Brain microvascular endothelial cell (primary cell): ENCODE results near the gene MAPK4.
"Not testable (repeated sequence)": the region's sequence is repeated elsewhere in the genome, so short reads cannot be mapped to it uniquely, and the experiment has no call there.

ENCODE experiments used
- DNase-seq: peaks from one replicate; pipeline ENCODE4 v3.0.0-alpha.2; 2020
- H3K27ac ChIP-seq: fragments of 250-450 bp; sonication (Bioruptor Pico); 2 replicates; pipeline ENCODE4 v1.5.1; 2020; ENCODE audit warnings: mild to moderate bottlenecking, moderate library complexity
- H3K27me3 ChIP-seq: fragments of 250-450 bp; sonication (Bioruptor Pico); replicated peaks from 2 replicates; pipeline ENCODE4 v1.5.1; 2020; ENCODE audit warnings: mild to moderate bottlenecking
- H3K36me3 ChIP-seq: fragments of 250-450 bp; sonication (Bioruptor Pico); replicated peaks from 2 replicates; pipeline ENCODE4 v1.5.1; 2020; ENCODE audit warnings: mild to moderate bottlenecking
- H3K4me3 ChIP-seq: 2 replicates; pipeline ENCODE4 v1.5.1; 2011; ENCODE audit warnings: low read depth, mild to moderate bottlenecking, control low read depth, low read length, moderate library complexity
- in situ Hi-C: cut with HindIII; loops from 2 replicates; pipeline ENCODE4 v1.10.0; 2017; ENCODE audit warnings: low sequenced_read_pairs, low pct_ligation_motif_present
- TF ChIP-seq, protein P1 (sequence below): IDR thresholded peaks from 2 replicates; pipeline ENCODE4 v1.5.1; 2011; ENCODE audit warnings: low read depth, mild to moderate bottlenecking, moderate library complexity, low read length, control low read depth, inconsistent platforms; ENCODE audit errors: missing control alignments

Gene MAPK4

DNA sequence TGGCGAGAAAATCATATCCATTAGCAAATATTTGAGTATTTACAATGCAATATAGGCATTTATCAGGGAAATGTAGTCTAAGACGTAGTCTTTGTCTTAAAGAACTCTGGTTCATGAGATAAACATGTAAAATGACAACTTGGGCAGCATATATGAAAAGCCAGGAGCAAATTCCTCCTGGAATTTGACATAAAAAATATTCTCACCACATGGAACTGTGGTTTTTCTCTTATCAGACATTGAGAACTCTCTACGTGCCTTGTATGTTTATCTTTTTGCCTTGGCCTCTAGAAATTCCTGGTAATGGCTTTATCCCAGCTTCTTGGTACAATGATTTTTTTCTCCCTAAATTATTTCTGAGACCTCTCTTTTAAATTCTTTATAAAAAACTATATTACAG is 2.8 kb downstream of the MAPK4 start:
- in situ Hi-C loops = no loop called here
- Histone ChIP-seq H3K4me3 (no peak overlapping the region), H3K27ac (no peak overlapping the region), H3K27me3 (peaks cover 39% of the 10 kb centered on the region), H3K36me3 (no peaks in the 10 kb centered on the region)
- TF ChIP-seq, protein P1, sequence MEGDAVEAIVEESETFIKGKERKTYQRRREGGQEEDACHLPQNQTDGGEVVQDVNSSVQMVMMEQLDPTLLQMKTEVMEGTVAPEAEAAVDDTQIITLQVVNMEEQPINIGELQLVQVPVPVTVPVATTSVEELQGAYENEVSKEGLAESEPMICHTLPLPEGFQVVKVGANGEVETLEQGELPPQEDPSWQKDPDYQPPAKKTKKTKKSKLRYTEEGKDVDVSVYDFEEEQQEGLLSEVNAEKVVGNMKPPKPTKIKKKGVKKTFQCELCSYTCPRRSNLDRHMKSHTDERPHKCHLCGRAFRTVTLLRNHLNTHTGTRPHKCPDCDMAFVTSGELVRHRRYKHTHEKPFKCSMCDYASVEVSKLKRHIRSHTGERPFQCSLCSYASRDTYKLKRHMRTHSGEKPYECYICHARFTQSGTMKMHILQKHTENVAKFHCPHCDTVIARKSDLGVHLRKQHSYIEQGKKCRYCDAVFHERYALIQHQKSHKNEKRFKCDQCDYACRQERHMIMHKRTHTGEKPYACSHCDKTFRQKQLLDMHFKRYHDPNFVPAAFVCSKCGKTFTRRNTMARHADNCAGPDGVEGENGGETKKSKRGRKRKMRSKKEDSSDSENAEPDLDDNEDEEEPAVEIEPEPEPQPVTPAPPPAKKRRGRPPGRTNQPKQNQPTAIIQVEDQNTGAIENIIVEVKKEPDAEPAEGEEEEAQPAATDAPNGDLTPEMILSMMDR = no peak
- DNase-seq = no peak

DNA sequence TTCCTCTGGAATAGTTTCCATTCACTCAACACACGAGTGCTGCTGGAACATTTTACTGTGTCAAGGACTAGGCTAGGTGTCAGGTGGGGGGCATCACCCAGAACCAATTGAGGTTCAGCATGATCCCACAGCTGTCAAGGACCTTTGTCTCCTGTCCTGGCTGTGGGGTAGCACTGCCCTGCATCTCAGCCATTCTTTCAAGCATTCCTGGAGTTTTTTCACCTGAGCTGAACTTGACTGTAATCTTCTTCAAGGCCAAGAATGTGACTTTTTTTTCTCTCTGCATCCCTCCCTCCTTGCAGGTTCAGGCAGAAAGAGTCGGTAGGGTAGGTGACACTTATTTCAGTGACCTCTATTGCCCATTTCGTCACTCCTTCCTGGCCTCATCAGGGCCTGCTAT is 3.5 kb downstream of the MAPK4 start:
- H3K4me3 ChIP-seq = no peak overlapping the region
- TF ChIP-seq, protein P1 = no peak
- no peak overlapping the region for H3K27ac ChIP-seq
- no peaks in the 10 kb centered on the region for H3K36me3 ChIP-seq
- in situ Hi-C loops = no loop called here
- DNase-seq = no peak
- H3K27me3 ChIP-seq = peaks cover 39% of the 10 kb centered on the region

DNA sequence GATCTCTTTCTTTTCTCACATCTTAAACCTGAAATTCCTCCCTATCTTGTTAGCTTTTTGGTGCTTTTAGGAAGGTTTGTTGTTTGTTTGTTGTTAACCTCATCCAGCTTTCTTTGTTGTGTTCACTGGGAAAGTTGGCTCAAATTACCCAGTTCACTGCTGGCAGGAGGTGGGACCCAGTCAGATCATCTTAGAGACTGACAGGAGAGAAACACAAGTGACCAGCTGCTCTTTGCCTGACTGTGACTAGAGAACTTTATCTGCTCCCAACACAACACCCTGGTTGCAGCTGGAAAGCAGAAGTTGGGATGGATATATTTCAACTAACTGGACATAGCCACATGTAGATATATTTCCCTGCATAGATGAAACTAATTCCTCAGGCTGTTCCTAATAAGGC is 10.0 kb downstream of the MAPK4 start:
- DNase-seq = no peak
- H3K27ac ChIP-seq = no peak overlapping the region
- H3K36me3 ChIP-seq = no peaks in the 10 kb centered on the region
- in situ Hi-C loops = no loop called here
- TF ChIP-seq, protein P1 = no peak
- H3K4me3 ChIP-seq = no peak overlapping the region
- no peaks in the 10 kb centered on the region for H3K27me3 ChIP-seq

DNA sequence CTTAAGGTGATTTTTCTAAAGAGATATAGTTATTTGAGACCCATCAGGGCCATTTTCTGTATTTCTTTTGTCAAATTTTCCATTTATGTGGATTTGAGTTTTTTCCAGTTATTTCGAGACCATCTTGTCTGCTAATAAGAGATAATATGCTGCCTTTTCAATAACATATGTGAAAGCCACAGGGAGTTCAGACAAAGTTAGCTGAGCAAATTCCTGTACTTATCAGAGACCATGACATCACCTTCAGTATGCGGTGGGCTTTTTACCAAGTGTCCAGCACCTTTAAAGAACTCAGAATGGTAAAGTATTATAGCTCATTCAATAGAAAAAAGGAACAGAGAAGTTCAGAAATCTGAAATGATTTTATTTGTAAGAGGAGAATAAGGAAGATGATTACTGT is 11.7 kb downstream of the MAPK4 start:
- no peaks in the 10 kb centered on the region for H3K36me3 ChIP-seq
- H3K27ac ChIP-seq = no peak overlapping the region
- in situ Hi-C loops = no loop called here
- no peaks in the 10 kb centered on the region for H3K27me3 ChIP-seq
- TF ChIP-seq, protein P1 = no peak
- no peak overlapping the region for H3K4me3 ChIP-seq
- no peak for DNase-seq

DNA sequence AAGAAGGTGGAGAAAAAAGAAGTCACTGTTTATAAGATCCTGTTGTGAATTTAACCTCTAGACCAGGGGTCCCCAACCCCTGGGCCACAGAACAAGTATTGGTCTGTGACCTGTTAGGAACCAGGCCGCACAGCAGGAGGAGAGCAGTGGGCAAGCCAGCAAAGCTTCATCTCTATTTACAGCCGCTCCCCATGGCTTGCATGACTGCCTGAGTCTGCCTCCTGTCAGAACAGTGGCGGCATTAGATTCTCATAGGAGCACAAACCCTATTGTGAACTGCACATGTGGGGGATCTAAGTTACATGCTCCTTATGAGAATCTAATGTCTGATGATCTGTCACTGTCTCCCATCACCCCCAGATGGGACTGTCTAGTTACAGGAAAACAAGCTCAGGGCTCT is 13.3 kb downstream of the MAPK4 start:
- H3K27me3 ChIP-seq, H3K4me3 ChIP-seq, H3K36me3 ChIP-seq, in situ Hi-C loops, H3K27ac ChIP-seq, DNase-seq: not testable (repeated sequence)

DNA sequence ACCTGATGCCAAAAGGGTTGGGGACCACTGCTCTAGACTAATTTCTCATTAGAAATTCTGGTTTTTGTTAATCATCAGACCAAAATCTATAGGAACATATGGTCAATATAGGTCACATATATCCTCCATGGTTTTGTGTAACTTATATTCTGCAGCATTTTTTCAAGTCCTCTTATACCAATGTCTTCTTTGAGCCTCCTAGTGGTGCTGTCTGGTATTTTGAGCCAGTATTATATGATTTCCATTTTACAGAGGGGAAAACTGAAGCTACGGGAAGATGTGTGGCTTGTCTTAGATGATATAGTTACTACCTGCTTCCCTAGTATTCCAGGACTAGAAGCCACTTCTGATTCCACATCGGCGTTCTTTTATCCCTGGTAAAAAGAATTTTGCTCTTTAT is 13.8 kb downstream of the MAPK4 start:
- in situ Hi-C loops = no loop called here
- Histone ChIP-seq H3K36me3 (no peaks in the 10 kb centered on the region), H3K27ac (no peak overlapping the region), H3K4me3 (no peak overlapping the region), H3K27me3 (no peaks in the 10 kb centered on the region)
- TF ChIP-seq, protein P1 = no peak
- DNase-seq = no peak
